Activated T-helper 1 cell treated with Interleukin-2 at 50 U/mL for 16 hours (primary cell): ENCODE measurements around the gene FLG.
"Not testable (repeated sequence)": the region's sequence is repeated elsewhere in the genome, so short reads cannot be mapped to it uniquely, and the experiment has no call there.

Experiments
- DNase-seq: peaks from one replicate; pipeline ENCODE4 v3.0.0-alpha.2; 2020; ENCODE audit warnings: low read depth

Gene FLG

GRCh38 chr1:152325111-152325510, at the start of gene FLG:
FLG (minus strand) TSS chr1:152325239; CDS start chr1:152315456, 9,783 bp downstream.
- DNase-seq = no peak

GRCh38 chr1:152374451-152374850, 49.4 kb upstream of the FLG start:
- DNase-seq = no peak

- no peak for DNase-seq
These were observed 47.6 kb upstream of the FLG start for GRCh38 chr1:152372672-152373071.

GRCh38 chr1:152367436-152367835, 42.4 kb upstream of the FLG start:
- DNase-seq = no peak

GRCh38 chr1:152359906-152360305, 34.9 kb upstream of the FLG start, which contains the start of gene FLG2:
FLG2 (minus strand) TSS chr1:152360006; CDS start chr1:152358884, 1,122 bp downstream.
- no peak for DNase-seq

- DNase-seq = no peak
These were observed 31.7 kb upstream of the FLG start for GRCh38 chr1:152356736-152357135.

GRCh38 chr1:152349611-152350010, 24.6 kb upstream of the FLG start:
- DNase-seq = no peak

- no peak for DNase-seq
These were observed 23.4 kb upstream of the FLG start for GRCh38 chr1:152348447-152348846.

- DNase-seq = peak; percentile 4
These were observed 22.2 kb upstream of the FLG start for GRCh38 chr1:152347116-152347728.

- no peak for DNase-seq
These were observed 19.4 kb upstream of the FLG start for GRCh38 chr1:152344438-152344837.

- DNase-seq = no peak
These were observed 18.0 kb upstream of the FLG start for GRCh38 chr1:152343006-152343405.

GRCh38 chr1:152335399-152335798, 10.4 kb upstream of the FLG start:
- no peak for DNase-seq

GRCh38 chr1:152328801-152329391, 3.9 kb upstream of the FLG start:
- no peak for DNase-seq

GRCh38 chr1:152313970-152314369, 11.1 kb downstream of the FLG start:
- DNase-seq = no peak

- DNase-seq = no peak
These were observed 11.7 kb downstream of the FLG start for GRCh38 chr1:152313319-152313801.

GRCh38 chr1:152312169-152312568, 12.9 kb downstream of the FLG start:
- not testable (repeated sequence) for DNase-seq

GRCh38 chr1:152309955-152310354, 15.1 kb downstream of the FLG start:
- no peak for DNase-seq

- DNase-seq = not testable (repeated sequence)
These were observed 15.6 kb downstream of the FLG start for GRCh38 chr1:152309320-152309901.

- not testable (repeated sequence) for DNase-seq
These were observed 16.3 kb downstream of the FLG start for GRCh38 chr1:152308758-152309157.

GRCh38 chr1:152307970-152308369, 17.1 kb downstream of the FLG start:
- not testable (repeated sequence) for DNase-seq

- not testable (repeated sequence) for DNase-seq
These were observed 18.9 kb downstream of the FLG start for GRCh38 chr1:152306123-152306522.

- not testable (repeated sequence) for DNase-seq
These were observed 20.3 kb downstream of the FLG start for GRCh38 chr1:152304773-152305172.

GRCh38 chr1:152303139-152303872, 21.7 kb downstream of the FLG start:
- DNase-seq = not testable (repeated sequence)
